ENCODE results near the gene EPG5. TPM values are rescaled to one million over a fixed set of nuclear protein-coding genes. Genes with fewer than 3 reads are reported as not detected.
"Not testable (repeated sequence)": the region's sequence is repeated elsewhere in the genome, so short reads cannot be mapped to it uniquely, and the experiment has no call there.

The EPG5 gene
- total RNA-seq, 6 experiments from 2014 or later = 11.6 to 15.2 (median 12.4) TPM

DNA sequence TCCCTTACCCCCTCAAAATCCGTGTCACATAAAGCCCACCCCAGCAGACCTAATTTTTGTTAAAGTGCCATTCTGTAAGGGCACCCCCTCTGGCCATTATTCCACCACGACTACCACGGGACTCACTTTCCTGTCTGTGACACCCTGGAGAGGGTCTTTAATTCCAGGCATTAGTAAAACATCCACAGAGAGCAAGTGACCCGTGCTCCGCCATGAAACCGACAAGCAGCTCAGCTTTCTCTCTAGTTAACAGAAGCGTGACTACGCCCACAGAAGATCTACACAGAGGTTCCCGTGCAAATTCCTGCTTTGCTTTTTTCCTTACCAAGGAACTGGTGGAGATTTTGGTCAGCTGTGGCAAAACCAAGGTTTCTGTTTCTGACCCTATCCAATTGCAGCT, 137.3 kb downstream of the EPG5 start:
- Histone ChIP-seq H3K27ac (no peak overlapping the region), H3K27me3 (no peaks in the 10 kb centered on the region), H3K4me1 (peaks cover 0 to 10% (median 0%) of the 10 kb centered on the region in 4 donors), H3K9me3 (no peaks in the 10 kb centered on the region), H3K4me3 (no peak overlapping the region), H3K36me3 (no peaks in the 10 kb centered on the region)
- TF ChIP-seq, protein P1, sequence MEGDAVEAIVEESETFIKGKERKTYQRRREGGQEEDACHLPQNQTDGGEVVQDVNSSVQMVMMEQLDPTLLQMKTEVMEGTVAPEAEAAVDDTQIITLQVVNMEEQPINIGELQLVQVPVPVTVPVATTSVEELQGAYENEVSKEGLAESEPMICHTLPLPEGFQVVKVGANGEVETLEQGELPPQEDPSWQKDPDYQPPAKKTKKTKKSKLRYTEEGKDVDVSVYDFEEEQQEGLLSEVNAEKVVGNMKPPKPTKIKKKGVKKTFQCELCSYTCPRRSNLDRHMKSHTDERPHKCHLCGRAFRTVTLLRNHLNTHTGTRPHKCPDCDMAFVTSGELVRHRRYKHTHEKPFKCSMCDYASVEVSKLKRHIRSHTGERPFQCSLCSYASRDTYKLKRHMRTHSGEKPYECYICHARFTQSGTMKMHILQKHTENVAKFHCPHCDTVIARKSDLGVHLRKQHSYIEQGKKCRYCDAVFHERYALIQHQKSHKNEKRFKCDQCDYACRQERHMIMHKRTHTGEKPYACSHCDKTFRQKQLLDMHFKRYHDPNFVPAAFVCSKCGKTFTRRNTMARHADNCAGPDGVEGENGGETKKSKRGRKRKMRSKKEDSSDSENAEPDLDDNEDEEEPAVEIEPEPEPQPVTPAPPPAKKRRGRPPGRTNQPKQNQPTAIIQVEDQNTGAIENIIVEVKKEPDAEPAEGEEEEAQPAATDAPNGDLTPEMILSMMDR (IDR thresholded peaks at IDR 0.05) = no peak
- no peak for TF ChIP-seq POLR2A (IDR thresholded peaks at IDR 0.05)
- no peak for DNase-seq
- ATAC-seq = no peak
- 71% methylated on average over 9 of the region's 9 CpGs for WGBS (ENCODE audit: insufficient coverage, low coverage, low lambda C conversion rate, missing lambda C conversion rate)
- intact Hi-C loops (cut with DNase I) = loop anchor here in 1 of 2 donors (10.0 kb wide), 1 partner anchor 105 kb away; the partner anchor contains the start of gene SLC14A1

DNA sequence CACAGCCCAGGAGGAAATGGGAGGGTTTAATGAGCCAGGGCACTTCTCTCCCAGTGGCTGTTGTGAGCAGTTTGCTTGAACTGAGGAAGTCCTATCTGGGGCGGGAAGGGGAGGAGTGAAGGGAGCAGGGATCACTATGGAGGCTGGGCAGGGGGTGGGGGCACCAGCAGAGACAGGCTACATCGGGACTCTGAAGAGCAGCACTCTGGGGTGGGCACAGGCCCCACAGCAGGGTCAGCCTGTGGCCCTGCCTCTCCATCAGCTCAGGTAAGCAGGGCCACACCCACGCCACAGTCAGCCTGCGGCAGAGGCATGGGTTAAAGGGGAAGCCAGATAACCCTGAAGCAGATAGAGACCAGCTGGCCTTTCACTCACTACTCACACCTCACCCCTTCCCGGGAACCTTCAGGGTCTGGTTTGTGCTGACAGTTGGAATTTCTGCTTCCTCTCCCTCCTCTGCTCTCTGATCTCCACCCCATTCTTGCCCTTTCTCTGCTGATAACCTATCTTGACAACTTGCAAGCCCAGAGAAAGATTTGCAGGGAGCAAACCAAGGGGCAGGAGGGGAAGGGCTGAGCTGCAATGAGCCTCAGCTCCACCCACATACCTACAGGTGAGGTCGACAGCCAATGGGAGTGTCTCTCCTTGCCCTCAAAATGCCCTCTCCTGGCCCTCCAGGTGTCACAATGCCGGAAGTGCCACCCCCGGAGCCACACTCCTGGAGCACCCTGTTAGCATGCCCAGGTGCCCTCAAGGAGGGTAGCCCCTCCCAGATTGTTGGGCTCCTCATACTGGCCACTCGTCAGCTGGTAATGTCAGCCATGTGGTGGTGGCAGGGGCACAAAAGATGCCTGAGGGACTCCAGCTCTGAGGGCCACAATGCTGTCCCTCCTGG, 138.0 kb downstream of the EPG5 start:
- Histone ChIP-seq H3K4me3 (no peak overlapping the region), H3K9me3 (no peaks in the 10 kb centered on the region), H3K27ac (no peak overlapping the region), H3K4me1 (peaks cover 0 to 10% (median 0%) of the 10 kb centered on the region in 4 donors), H3K27me3 (no peaks in the 10 kb centered on the region), H3K36me3 (no peaks in the 10 kb centered on the region)
- intact Hi-C loops (cut with DNase I) = no loop called here
- TF ChIP-seq POLR2A (IDR thresholded peaks at IDR 0.05) = no peak
- TF ChIP-seq, protein P1 (IDR thresholded peaks at IDR 0.05) = no peak
- peak; percentile 72 to 82 (median 74) for ATAC-seq
- DNase-seq = no peak
- 42% methylated on average over 2 of the region's 9 CpGs for WGBS (ENCODE audit: insufficient coverage, low coverage, low lambda C conversion rate, missing lambda C conversion rate)

DNA sequence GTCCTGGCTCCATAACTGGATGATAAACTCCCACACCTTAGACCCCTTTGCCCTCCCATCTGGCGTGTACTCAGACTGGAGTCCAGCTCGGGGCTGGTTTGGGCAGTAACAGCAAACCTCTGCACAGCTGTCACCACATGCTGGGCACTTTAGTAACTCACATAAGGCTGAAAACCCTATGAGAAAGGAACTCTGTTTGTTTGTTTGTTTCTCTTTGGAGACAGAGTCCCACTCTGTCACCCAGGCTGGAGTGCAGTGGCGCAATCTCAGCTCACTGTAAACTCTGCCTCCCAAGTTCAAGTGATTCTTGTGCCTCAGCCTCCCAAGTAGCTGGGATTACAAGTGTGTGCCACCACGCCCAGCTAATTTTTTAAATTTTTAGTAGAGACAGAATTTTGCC, 140.4 kb downstream of the EPG5 start:
- H3K4me3 ChIP-seq; ATAC-seq; H3K27ac ChIP-seq; H3K9me3 ChIP-seq; DNase-seq; H3K4me1 ChIP-seq; H3K36me3 ChIP-seq; intact Hi-C loops (cut with DNase I); H3K27me3 ChIP-seq: not testable (repeated sequence)
- WGBS (ENCODE audit: insufficient coverage, low coverage, low lambda C conversion rate, missing lambda C conversion rate) = 87% methylated on average over 2 of the region's 4 CpGs

DNA sequence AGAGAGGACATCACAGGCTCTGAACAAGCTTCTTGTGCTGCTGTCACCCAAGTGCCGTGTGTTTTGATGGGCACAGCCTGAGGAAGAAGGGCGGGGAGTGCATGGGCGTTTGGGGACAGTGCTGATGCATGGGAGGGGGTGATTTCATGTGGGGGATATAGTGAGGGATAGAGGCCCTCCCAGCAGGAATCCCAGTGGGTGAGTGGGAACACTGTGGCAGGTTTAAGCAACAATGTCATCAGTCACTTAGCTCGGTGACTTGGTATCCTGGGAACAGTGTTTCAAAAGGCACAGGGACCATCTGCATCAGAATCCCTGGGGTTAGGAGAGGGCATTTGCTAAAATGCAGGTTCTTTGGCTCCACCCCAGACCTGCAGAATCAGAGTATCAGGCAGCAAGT, 141.0 kb downstream of the EPG5 start:
- Histone ChIP-seq H3K27ac (no peak overlapping the region), H3K36me3 (no peaks in the 10 kb centered on the region), H3K27me3 (no peaks in the 10 kb centered on the region), H3K9me3 (no peaks in the 10 kb centered on the region), H3K4me3 (no peak overlapping the region), H3K4me1 (peaks cover 0 to 10% (median 0%) of the 10 kb centered on the region in 4 donors)
- intact Hi-C loops (cut with DNase I) = no loop called here
- DNase-seq = no peak
- no peak for TF ChIP-seq POLR2A (IDR thresholded peaks at IDR 0.05)
- ATAC-seq = no peak
- 100% methylated on average over 1 of the region's 4 CpGs for WGBS (ENCODE audit: insufficient coverage, low coverage, low lambda C conversion rate, missing lambda C conversion rate)

DNA sequence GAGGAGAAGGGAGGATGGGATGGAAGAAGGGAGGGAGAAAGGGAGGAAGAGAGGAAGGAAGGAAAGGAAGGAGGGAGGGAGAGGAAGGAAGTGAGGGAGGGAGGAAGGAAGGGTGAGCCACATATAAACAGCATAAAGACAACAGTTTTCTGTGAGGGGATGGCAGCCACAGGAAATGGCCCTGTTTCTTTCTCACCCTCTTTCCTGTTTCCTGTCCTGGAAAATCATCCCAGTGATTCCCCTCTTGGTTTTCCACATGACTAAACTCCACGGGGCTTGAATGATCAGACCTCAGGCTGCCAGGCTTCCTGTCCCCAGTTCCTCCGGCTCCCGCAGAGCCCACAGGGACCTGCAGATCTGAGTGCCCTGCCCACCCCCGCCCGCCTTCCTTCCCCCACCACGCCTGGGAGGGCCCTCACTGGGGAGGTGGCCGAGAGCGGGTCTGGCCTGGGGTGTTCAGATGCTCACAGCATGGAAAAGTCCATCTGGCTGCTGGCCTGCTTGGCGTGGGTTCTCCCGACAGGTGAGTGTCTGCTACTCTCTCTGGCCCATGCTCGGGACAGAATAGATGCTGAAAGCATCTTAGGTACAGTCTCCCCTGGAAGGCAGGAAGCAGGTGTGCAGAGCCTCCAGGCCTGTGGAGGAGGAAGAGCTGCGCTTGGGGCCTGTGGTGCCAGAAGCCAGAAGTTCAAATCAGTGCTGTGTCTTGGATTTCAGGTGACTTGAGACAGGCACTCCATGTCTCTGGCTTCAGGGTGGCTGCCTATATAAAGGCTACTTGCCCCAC, 141.7 kb downstream of the EPG5 start, which contains the start of gene SIGLEC15:
SIGLEC15 (plus strand) TSS at position 418 of the 787 bp plus-strand sequence; CDS start at position 472, 54 bp downstream.
- intact Hi-C loops (cut with DNase I) = no loop called here
- no peak for TF ChIP-seq POLR2A (IDR thresholded peaks at IDR 0.05)
- TF ChIP-seq, protein P1 (IDR thresholded peaks at IDR 0.05) = no peak
- peaks cover 0 to 10% (median 0%) of the 10 kb centered on the region in 4 donors for H3K4me1 ChIP-seq
- no peak within 1 kb of the TSS for H3K27ac ChIP-seq
- no peak within 1 kb of the TSS for H3K4me3 ChIP-seq
- H3K36me3 ChIP-seq = no peaks in the 10 kb centered on the region
- ATAC-seq (no peak), DNase-seq (no peak)
- H3K27me3 ChIP-seq = no peaks in the 10 kb centered on the region
- H3K9me3 ChIP-seq = no peaks in the 10 kb centered on the region
- 81% methylated on average over 3 of the region's 12 CpGs for WGBS (ENCODE audit: insufficient coverage, low coverage, low lambda C conversion rate, missing lambda C conversion rate)
